OCI-LY1 (cell line): ENCODE results near the gene FHL3.
"Not testable (repeated sequence)": the region's sequence is repeated elsewhere in the genome, so short reads cannot be mapped to it uniquely, and the experiment has no call there.

Experiments
- EZH2 ChIP-seq: fragments of 200-600 bp; sonication (generic), shearing (Covaris generic); IDR thresholded peaks from 2 replicates; pipeline ENCODE4 v1.8.0; 2017; ENCODE audit warnings: borderline replicate concordance, mixed run types, mild to moderate bottlenecking, antibody characterized with exemption, low read length, moderate library complexity, mixed read lengths
- TF ChIP-seq, protein P1 (sequence below): fragments of 200-600 bp; sonication (generic), shearing (Covaris generic); IDR thresholded peaks from 2 replicates; pipeline ENCODE4 v1.5.1; 2017; ENCODE audit warnings: mild to moderate bottlenecking, antibody characterized with exemption, low read length, moderate library complexity, mixed read lengths

GRCh38 chr1:38032992-38033391 is 27.7 kb upstream of the FHL3 start:
- TF ChIP-seq, protein P1, sequence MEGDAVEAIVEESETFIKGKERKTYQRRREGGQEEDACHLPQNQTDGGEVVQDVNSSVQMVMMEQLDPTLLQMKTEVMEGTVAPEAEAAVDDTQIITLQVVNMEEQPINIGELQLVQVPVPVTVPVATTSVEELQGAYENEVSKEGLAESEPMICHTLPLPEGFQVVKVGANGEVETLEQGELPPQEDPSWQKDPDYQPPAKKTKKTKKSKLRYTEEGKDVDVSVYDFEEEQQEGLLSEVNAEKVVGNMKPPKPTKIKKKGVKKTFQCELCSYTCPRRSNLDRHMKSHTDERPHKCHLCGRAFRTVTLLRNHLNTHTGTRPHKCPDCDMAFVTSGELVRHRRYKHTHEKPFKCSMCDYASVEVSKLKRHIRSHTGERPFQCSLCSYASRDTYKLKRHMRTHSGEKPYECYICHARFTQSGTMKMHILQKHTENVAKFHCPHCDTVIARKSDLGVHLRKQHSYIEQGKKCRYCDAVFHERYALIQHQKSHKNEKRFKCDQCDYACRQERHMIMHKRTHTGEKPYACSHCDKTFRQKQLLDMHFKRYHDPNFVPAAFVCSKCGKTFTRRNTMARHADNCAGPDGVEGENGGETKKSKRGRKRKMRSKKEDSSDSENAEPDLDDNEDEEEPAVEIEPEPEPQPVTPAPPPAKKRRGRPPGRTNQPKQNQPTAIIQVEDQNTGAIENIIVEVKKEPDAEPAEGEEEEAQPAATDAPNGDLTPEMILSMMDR = not testable (repeated sequence)
- not testable (repeated sequence) for TF ChIP-seq EZH2
